SK-N-SH treated with all-trans-retinoic acid at 6 μM for 48 hours (cell line): ENCODE data around the gene TRABD2B.

Experiments used
- ATAC-seq: fragments of 200-7000 bp; cut with Tn5 transposase; 3 replicates; pipeline ENCODE4 v1.9.1; 2020; ENCODE audit warnings: mild to moderate bottlenecking, moderate library complexity
- ARNTL ChIP-seq: fragments of 450-650 bp; formaldehyde crosslinking; IDR thresholded peaks from 2 replicates; pipeline ENCODE4 v1.5.0; 2020; ENCODE audit warnings: low read depth, mild to moderate bottlenecking, moderate library complexity, borderline replicate concordance
- BACH2 ChIP-seq: fragments of 250-450 bp; sonication (Bioruptor Pico); IDR thresholded peaks from 2 replicates; pipeline ENCODE4 v1.9.0; 2021; ENCODE audit warnings: mild to moderate bottlenecking, borderline replicate concordance
- CREB5 ChIP-seq: fragments of 250-450 bp; sonication (Bioruptor Pico); IDR thresholded peaks from 2 replicates; pipeline ENCODE4 v1.5.1; 2020; ENCODE audit warnings: low read depth, mild to moderate bottlenecking, moderate library complexity
- CSDC2 ChIP-seq: fragments of 250-450 bp; sonication (Bioruptor Pico); IDR thresholded peaks from 2 replicates; pipeline ENCODE4 v1.5.0; 2020; ENCODE audit warnings: mild to moderate bottlenecking, moderate library complexity
- ESRRG ChIP-seq: fragments of 250-450 bp; sonication (Bioruptor Pico); IDR thresholded peaks from 2 replicates; pipeline ENCODE4 v1.6.1; 2021; ENCODE audit warnings: mild to moderate bottlenecking
- GLIS3 ChIP-seq: fragments of 250-450 bp; sonication (Bioruptor Pico); IDR thresholded peaks from 2 replicates; pipeline ENCODE4 v1.5.0; 2020; ENCODE audit warnings: mild to moderate bottlenecking, moderate library complexity
- ISL1 ChIP-seq: fragments of 250-450 bp; sonication (Bioruptor Pico); IDR thresholded peaks from 2 replicates; pipeline ENCODE4 v2.1.2; 2022; ENCODE audit warnings: mild to moderate bottlenecking, moderate library complexity
- OSR1 ChIP-seq: fragments of 250-450 bp; sonication (Bioruptor Pico); IDR thresholded peaks from 2 replicates; pipeline ENCODE4 v1.8.0; 2022; ENCODE audit warnings: moderate library complexity, mild to moderate bottlenecking, inconsistent platforms
- PATZ1 ChIP-seq: fragments of 250-450 bp; sonication (Bioruptor Pico); IDR thresholded peaks from 2 replicates; pipeline ENCODE4 v1.8.0; 2020; ENCODE audit warnings: mild to moderate bottlenecking, moderate library complexity, borderline replicate concordance
- PPARA ChIP-seq: fragments of 250-450 bp; sonication (Bioruptor Pico); IDR thresholded peaks from 2 replicates; pipeline ENCODE4 v1.5.0; 2020; ENCODE audit warnings: mild to moderate bottlenecking, borderline replicate concordance
- RARB ChIP-seq: fragments of 250-450 bp; sonication (Bioruptor Pico); IDR thresholded peaks from 2 replicates; pipeline ENCODE4 v1.8.0; 2021; ENCODE audit warnings: mild to moderate bottlenecking, moderate library complexity
- TCF4 ChIP-seq: fragments of 250-450 bp; sonication (Bioruptor Pico); IDR thresholded peaks from 2 replicates; pipeline ENCODE4 v1.8.0; 2021; ENCODE audit warnings: mild to moderate bottlenecking, moderate library complexity, borderline replicate concordance
- TOX ChIP-seq: fragments of 250-450 bp; sonication (Bioruptor Pico); IDR thresholded peaks from 2 replicates; pipeline ENCODE4 v1.8.0; 2021; ENCODE audit warnings: mild to moderate bottlenecking, moderate library complexity, borderline replicate concordance
- ZC3H10 ChIP-seq: fragments of 250-450 bp; sonication (Bioruptor Pico); IDR thresholded peaks from 2 replicates; pipeline ENCODE4 v1.5.1; 2021; ENCODE audit warnings: mild to moderate bottlenecking, moderate library complexity
- ZFP3 ChIP-seq: fragments of 250-450 bp; sonication (Bioruptor Pico); IDR thresholded peaks from 2 replicates; pipeline ENCODE4 v1.5.0; 2020; ENCODE audit warnings: mild to moderate bottlenecking, moderate library complexity
- ZFP30 ChIP-seq: fragments of 450-650 bp; formaldehyde crosslinking; IDR thresholded peaks from 2 replicates; pipeline ENCODE4 v1.5.0; 2022; ENCODE audit warnings: mild to moderate bottlenecking, moderate library complexity
- ZNF565 ChIP-seq: fragments of 450-650 bp; formaldehyde crosslinking; conservative IDR thresholded peaks from 2 replicates; pipeline ENCODE4 v1.5.0; 2020; ENCODE audit warnings: low read depth, mild to moderate bottlenecking, moderate library complexity
- ZNF70 ChIP-seq: fragments of 450-650 bp; formaldehyde crosslinking; IDR thresholded peaks from 2 replicates; pipeline ENCODE4 v1.5.0; 2020; ENCODE audit warnings: mild to moderate bottlenecking, moderate library complexity
- ZNF8 ChIP-seq: fragments of 450-650 bp; formaldehyde crosslinking; IDR thresholded peaks from 2 replicates; pipeline ENCODE4 v1.5.0; 2020; ENCODE audit warnings: mild to moderate bottlenecking, moderate library complexity
- TF ChIP-seq, protein P1 (sequence below): fragments of 250-450 bp; sonication (Bioruptor Pico); IDR thresholded peaks from 2 replicates; pipeline ENCODE4 v1.5.0; 2020; ENCODE audit warnings: mild to moderate bottlenecking, moderate library complexity

The TRABD2B gene

DNA sequence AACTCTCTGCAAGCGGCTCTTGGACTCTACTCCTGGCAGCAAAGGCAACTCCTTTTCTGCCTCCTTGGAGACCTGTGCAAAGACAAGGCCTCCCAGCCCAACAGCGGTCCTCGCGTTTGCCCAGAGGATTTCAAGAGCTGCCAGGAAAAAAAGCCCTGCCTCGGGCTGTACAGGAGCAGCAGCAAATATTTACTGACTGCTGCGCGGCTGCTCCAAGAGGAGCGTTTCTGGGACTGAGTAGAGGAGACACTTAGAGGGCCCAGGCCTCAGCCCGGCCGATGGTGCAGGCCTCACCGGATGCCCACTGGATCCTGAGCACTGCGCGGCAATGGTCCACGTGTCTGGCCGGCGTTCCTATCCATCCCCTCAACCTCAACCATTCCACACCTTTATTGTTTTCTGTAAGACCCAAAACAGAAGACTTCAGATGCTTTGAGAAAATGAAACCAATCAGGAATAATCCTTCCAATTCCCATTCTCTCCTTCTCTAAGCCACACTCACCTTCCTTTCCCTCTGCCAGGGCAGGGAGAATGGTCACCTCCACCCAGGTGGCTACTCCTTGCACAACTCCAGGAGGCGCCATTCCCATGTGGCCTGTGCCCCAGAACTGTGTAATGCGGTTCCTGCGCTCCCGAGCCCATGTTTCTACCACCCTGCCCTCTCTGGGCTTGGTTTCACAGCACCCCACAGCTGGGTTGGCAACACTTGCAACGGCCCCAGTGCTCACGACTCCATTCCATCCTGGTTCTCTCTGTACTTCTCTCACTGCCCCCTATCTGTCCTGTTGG lies 215.8 kb downstream of the TRABD2B start:
- no peak for ATAC-seq

DNA sequence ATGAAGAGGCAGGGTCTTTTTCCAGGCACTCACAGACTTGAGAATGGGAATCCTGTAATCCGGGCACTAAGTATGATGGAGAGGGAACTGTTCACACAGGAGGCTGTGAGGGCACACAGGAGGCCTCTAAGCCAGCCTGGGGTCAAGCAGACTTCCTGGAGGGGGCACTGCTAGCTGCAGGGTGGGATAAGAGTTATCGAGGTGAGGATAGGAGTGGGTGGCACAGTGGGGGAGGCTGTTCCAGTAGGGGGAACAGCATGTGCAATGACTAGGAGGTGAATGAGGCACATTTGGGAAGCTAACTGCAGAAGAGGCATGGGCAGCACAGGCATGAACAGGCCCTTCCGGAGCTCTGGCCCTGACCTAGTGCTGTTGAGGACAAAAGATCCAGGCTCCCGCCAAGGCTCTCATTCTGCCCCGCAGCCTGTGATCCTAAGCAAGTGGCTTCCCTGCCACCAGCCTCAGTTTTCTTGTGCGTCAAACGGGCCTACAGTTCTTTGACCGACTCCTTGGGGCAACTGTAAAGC lies 216.7 kb downstream of the TRABD2B start:
- no peak for ATAC-seq

More for the DNA sequence above, 215.8 kb downstream of the TRABD2B start:
- TF ChIP-seq TOX (CRISPR knock-in tag) (no peak), ARNTL (CRISPR knock-in tag) (no peak), ZNF8 (no peak), ZC3H10 (no peak), RARB (CRISPR knock-in tag) (no peak), CREB5 (CRISPR knock-in tag) (no peak), PPARA (CRISPR knock-in tag) (no peak), ZNF565 (no peak), BACH2 (CRISPR knock-in tag) (no peak), ZNF70 (CRISPR knock-in tag) (no peak), ISL1 (no peak), PATZ1 (CRISPR knock-in tag) (no peak), TCF4 (CRISPR knock-in tag) (no peak), ESRRG (CRISPR knock-in tag) (no peak), OSR1 (no peak), GLIS3 (CRISPR knock-in tag) (no peak), ZFP30 (no peak)
- TF ChIP-seq, protein P1, sequence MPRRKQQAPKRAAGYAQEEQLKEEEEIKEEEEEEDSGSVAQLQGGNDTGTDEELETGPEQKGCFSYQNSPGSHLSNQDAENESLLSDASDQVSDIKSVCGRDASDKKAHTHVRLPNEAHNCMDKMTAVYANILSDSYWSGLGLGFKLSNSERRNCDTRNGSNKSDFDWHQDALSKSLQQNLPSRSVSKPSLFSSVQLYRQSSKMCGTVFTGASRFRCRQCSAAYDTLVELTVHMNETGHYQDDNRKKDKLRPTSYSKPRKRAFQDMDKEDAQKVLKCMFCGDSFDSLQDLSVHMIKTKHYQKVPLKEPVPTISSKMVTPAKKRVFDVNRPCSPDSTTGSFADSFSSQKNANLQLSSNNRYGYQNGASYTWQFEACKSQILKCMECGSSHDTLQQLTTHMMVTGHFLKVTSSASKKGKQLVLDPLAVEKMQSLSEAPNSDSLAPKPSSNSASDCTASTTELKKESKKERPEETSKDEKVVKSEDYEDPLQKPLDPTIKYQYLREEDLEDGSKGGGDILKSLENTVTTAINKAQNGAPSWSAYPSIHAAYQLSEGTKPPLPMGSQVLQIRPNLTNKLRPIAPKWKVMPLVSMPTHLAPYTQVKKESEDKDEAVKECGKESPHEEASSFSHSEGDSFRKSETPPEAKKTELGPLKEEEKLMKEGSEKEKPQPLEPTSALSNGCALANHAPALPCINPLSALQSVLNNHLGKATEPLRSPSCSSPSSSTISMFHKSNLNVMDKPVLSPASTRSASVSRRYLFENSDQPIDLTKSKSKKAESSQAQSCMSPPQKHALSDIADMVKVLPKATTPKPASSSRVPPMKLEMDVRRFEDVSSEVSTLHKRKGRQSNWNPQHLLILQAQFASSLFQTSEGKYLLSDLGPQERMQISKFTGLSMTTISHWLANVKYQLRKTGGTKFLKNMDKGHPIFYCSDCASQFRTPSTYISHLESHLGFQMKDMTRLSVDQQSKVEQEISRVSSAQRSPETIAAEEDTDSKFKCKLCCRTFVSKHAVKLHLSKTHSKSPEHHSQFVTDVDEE (CRISPR knock-in tag): no peak
- TF ChIP-seq, all 23 proteins: peak for 0

DNA sequence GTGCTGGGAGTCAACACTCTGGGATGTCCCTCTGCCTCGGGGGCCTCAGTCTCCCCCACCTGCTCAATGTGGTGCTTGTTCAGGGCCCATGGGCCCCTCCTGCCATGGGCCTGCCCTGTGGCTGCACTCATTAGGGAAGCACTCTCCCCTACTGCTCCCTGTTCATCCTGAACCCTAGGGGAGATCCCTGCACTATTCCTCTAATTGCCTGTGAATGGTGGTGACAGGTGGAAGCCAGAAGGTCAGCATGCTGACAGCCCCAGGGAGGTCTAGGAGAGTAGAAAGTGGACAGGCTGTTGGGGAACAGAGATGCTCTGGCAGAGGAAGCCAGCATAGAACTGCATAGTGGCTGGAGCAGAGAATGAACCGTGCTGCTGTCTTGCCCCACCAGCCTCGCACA lies 217.6 kb downstream of the TRABD2B start:
- no peak for ATAC-seq
- no peak for TF ChIP-seq CSDC2 (CRISPR knock-in tag)
- no peak for TF ChIP-seq ARNTL (CRISPR knock-in tag)
- TF ChIP-seq ESRRG (CRISPR knock-in tag): no peak
- TF ChIP-seq CREB5 (CRISPR knock-in tag): no peak
- TF ChIP-seq ZFP3 (CRISPR knock-in tag): no peak
- no peak for TF ChIP-seq ZNF70 (CRISPR knock-in tag)
- TF ChIP-seq PATZ1 (CRISPR knock-in tag): no peak
- TF ChIP-seq PPARA (CRISPR knock-in tag): no peak
- no peak for TF ChIP-seq ISL1

More for the DNA sequence above, 216.7 kb downstream of the TRABD2B start:
- no peak for TF ChIP-seq ZNF70 (CRISPR knock-in tag)
- TF ChIP-seq, protein P1 (CRISPR knock-in tag): no peak
